Stimulated activated CD4-positive, alpha-beta T cell treated with anti-CD3 and anti-CD28 coated beads, Interleukin-4, amount 100 ng/mL, for 1 hour (primary cell): Measurements from ENCODE around the gene BOD1.
A peak's percentile ranks its signal among the peaks of the same experiment; 100 is the strongest.

Experiments used
- DNase-seq: peaks from one replicate; pipeline ENCODE4 v3.0.0-alpha.2; 2020

The BOD1 gene

DNA sequence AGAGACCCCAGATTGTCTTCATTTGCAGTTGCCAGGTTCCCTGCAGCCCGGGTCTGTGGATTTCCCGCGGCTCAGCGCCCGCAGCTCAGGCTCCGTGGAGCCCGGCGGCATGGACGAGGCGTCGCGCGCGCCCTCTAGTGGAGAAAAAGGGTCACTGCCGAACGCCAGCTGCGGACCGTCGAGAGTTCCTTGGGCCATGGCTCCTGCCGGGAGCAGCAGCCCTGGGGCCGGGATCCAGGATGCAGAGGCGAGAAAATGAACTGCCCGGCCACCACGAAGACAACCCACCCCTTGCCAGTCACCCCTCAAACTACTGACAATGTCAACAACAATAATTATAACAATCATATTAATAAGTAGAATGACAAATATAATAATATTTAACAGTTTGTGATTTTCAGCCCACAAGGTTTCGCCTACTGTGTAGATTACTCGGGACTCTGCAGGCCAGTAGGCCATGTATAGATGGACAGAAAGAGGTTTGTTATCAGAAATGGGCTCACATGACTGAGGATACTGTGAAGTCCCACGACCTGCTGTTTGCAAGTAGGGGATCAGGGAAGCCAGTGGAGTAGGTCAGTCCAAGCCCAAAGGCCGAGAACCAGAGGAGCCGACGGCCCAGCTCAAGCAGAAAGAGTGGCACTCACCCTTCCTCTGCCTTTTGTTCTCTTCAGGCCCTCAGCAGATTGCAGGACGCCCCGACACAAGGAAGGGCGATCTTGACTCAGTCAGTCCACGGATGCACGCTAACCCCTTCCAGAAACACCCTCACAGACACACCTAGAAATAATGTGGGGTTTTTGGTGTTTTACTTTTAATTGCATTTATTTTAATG, 43.1 kb downstream of the BOD1 start:
- DNase-seq: peak; percentile 66

DNA sequence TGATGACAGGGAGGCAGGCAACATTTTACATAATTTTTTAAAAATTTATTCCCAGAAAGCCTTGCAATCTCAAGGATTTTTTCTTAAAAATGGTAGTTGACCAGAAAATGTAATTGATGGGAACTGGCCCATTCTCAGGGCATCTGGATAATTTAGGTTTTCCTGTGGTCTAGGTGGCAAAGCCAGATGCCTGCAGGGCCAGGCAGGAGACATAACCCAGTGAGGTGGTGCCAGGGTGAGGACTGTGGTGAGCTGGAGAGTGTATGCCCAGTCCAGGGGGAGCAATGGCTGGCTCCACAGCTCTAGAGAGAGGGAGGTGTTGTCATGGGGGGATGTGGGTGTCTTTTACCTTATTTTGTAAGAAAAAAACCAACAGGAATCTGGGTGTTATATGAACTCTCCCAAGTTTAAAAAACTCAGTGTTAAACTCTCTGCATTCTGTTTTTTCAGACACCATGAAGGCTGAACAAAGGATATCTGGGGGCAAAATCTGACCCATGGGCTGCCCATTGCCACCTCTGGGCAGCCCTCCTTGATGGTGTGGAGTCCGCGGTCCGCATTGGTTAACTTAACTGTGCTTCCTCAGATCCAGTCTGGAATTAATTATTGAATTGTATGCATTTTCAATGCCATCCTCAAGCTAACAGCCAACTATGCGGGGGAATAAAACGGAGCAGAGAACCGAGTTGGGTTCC, 43.9 kb downstream of the BOD1 start:
- DNase-seq: no peak

DNA sequence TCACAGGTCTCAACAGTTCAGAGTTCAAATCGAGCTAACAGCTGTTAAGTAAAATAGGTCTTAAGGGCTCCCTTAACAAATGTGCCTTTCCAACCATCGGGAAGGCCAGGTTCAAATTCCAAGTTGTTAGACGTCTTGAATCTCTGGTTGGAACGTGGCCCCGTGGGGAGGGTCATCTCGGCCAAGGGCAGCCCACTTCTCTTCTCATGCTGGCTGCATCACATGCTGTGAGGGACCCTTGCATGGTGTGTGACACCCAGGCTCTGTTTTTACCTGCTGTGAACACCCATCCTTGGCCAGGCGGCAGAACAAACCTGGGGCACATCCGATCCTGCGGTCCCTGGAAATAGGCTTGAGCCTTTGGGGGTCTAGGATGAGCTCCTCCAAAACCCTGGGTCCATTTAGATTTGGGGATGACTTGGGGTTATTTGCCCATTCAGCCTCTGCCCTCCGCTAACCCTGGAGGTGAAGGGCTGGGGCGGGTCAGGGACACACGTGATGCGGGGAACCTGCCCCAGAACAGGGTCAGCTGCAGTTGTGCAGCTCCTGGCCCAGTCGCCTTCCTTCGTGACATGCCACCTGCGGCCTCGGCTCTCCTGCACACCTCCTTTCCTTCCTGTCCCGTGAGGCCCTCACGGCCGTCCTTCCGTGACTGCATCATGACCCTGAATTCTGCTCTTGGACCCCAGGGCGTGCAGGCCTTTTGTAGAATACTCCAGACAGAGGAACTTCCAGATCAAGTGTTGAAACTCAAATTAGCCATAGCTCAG, 45.9 kb downstream of the BOD1 start:
- DNase-seq: no peak

DNA sequence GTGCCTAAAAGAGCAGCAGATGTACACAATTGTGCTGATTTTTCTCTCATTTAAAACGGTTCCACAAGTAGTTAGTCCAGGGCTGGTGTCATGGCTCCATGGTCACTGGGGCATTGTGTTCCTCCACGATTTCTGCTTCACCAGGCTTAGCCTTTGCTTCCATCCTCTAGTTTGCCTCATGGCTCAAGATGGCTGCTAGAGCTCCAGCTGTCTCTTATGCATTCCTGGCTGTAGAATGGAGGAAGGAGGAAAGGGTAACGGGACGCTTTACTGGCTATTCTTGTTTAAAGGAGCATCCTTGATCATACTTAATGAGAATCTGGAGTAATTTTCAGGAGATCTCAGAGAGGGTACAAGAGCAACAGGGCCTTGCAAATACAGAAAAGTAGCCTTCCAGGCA, 47.7 kb downstream of the BOD1 start:
- DNase-seq: no peak

DNA sequence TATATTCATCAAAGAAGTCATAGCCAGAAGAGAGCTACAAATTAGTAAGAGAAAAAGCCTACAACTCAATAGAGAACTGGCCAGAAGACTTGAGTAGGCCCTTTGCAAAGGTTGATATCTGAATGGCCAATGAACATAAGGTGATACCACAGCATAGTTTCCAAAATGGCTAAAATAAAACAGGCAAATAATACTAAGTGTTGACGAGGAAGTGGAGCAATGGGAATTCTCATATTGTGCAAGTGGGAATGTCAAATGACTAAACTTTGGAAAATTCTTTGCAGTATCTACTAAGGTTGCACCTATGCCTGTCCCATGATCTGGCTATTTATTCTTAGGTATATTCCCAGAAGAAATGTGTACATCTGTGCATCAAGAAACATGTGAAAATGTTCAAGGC, 48.3 kb downstream of the BOD1 start:
- no peak for DNase-seq

DNA sequence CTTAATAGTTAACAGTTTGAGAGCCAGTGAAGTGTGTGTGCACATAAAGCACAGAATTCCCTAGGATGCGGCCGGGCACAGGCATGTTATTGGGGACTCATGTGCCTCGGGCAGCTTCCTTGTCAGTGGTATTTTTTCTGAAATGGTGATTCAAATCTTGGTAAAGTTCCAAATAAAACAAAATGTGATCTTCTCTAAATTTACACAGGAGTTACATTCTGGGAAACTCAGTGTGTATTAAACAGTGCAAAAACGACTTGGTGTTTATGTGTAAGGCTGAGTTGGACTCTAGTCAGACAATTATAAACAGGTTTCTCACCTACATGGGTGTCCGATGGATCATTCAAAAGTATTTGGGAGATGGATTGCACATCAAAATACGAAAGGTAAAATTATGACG, 48.9 kb downstream of the BOD1 start:
- no peak for DNase-seq

DNA sequence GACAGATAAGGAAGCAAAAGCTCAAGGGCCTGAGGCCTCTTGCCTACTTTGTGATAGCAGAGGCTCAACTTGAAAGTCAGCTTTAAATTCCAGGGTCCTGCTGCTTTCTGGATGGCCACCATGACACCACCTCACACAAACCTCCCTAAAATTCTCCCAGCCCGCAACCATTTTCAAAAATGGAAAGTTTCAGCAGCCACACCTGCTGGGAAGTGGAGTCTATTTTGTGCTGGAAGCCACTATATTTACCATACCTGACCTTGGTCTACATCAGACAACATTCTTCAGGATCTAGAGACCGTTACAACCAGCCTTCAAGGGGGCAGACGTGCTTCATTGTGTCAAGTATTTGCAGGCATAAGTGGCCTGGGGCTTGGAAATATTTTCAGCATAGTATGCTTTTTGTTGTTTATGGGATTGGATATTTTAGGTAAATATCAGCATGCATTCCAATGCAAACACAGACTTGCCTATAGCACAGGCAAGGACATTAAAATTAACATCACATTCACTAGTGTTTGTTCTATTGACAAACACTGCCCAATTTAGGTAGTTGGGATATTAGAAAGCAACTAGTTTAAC, 50.9 kb downstream of the BOD1 start:
- DNase-seq: no peak

DNA sequence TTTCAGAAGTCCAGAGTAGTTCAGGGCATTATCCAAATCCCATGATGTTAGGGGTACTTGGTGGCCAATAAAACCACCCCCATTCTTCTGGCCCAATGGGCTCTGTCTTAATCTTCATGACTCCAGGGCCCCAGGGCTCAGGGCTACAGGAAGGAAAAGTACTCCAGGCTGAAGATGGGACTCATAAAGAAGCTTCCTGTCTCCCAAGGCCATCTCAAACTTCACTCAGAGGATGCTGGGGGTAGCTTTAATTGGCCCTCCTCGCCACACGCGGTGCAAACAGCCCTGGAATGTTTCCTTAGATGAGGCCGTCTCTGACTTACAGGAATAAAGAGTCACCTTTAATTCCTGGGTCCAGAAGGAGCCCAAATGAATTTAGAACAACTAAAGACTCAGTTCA, 52.3 kb downstream of the BOD1 start:
- DNase-seq: no peak

DNA sequence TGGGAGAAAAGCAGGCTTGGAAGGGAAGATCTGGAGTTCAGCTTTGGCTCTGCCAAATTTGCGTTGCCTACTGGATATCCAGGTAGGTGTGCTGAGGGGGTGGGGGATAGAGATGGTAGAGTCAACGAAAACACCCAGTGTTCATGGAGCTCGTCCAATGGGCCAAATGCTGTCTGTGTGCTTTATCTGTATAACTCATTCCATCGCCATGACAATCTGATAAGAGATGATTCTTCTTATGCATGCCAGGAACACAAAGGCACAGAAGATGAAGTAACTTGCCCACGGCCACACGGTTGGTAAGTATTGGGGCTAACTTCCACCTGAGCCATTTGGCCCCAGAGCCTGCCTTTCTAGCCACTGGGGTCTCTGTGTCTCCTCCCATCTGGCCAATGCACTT, 53.2 kb downstream of the BOD1 start:
- DNase-seq: no peak

DNA sequence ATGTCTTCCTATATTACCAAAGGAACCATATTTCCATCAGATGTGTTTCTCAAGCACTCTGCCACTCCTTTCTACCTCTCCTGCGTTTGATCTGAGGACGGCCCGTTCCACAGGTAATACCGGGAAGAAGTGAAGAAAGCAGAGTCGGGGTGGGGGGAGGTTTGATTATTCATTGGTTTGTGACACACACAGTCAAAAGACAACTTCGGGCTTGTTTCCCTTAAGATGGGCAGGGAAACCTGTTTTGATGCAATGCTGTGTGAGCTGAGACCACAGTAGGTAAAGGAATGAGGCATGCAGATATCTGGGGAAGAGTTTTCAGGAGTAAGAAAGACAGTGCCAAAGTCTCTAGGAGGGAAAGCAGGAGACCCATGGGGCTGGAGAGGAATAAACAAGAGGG, 54.0 kb downstream of the BOD1 start:
- DNase-seq: no peak
